ENCODE measurements around the gene OPTC.

OPTC gene

DNA sequence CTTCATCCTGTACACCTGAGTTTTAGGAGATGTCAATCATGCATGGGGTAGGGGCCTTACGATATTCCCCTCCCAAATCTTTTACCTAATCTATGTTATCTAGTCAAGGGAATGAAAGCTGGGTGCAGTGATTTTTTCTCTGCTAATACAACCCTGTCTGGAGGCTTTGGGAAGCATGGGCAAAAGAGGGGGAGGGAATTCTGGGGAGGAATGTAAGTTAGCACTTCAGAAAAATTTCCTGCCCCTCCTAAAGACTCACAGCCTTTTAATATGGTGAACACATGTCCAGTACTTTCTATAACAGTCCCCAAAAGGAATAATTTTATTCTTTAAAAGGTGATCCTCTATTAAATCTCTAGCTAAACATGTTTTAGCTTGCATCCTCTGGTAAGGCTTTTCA is 44.0 kb upstream of the OPTC start:
- H3K79me2 ChIP-seq = no peaks in the 10 kb centered on the region
- TF ChIP-seq CTCF (IDR thresholded peaks at IDR 0.05) = no peak
- H3K27me3 ChIP-seq (ENCODE audit: control insufficient read depth, insufficient read depth, low read length) = no peaks in the 10 kb centered on the region
- H3K4me1 ChIP-seq = no peaks in the 10 kb centered on the region
- no peak overlapping the region for H3K4me2 ChIP-seq (ENCODE audit: low read length)
- no peak overlapping the region for H3K4me3 ChIP-seq (ENCODE audit: low read depth, low read length)
- H3K36me3 ChIP-seq (ENCODE audit: control insufficient read depth, insufficient read depth, low read length) = no peaks in the 10 kb centered on the region
- H3K9ac ChIP-seq = no peak overlapping the region
- H3K27ac ChIP-seq = no peak overlapping the region
- no peaks in the 10 kb centered on the region for H3K9me3 ChIP-seq (ENCODE audit: control insufficient read depth, low read length)
- no peak overlapping the region for H2AFZ ChIP-seq

DNA sequence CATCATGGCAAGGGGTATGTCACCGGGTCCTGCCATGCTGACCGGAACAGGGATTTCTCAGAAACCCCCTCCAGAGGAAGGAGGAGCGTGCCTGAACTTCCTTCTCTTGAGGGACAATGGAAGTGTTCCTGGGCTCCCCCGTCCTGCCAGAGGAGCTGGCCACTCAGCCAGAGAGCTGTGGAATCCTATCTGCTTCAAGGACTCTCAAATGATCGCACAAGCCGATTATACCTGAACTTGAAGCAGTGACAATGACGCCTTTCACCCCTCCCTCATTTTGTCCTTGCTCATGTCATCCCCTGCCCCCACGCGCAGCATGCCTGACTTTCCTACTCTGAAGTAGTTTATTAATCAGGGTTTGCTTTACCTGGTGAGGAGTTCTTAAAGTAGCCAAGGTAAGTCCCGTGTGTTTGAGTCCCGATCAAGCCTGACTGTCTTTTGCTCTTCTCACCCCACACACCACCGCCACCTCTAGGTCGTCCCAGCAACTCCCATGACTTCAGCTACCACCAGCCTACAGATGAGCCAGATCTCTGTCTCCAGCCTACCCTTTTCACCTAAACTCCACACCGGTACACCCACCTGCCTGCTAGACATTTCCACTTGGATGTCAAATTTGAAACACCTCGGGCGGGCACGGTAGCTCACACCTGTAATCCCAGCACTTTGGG is 43.3 kb upstream of the OPTC start:
- no peak overlapping the region for H3K27ac ChIP-seq
- H3K79me2 ChIP-seq = no peaks in the 10 kb centered on the region

DNA sequence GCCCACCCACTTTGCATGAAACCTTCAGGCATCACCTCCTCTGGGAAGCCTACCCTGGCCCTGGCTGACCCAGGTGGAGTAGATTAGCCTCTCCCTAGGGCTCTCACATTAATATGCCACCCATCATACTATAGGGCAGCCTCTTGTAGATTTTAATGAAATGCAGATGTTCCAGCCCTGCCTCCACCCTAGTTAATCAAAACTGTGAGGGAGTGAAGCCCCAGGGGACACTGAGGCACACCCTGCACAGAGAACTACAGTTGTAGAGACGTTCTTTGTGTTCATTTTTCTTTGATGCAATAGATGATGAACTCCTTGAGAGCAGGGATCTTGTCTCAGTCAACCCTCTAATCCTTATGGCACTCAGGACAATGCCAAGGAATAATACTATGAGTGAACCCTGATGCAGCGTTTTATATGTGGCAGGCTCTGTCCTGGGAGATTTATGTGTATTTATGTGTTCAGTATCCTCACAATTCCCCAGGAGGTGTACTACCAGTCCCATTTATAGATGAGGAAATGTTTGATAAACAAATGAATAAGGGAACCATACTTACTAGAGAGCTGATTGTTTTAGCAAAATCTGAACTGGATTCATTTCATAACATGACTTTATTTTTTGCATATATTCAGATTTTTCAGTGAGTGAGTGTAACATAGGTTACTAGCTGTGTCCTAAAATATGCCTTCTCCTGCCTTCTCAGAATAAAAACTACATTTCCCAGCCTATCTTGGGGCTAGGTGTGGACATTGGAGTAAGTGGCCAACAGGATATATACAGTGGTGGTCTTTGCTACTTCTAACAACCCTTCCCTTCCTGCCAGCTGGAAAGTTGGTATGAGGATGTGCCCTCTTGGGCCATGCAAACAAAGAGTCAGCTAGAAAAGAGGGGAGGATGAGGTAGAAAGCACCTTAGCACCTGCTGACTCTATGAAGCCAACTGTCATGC is 41.8 kb upstream of the OPTC start:
- H3K9ac ChIP-seq = no peak overlapping the region
- H3K27me3 ChIP-seq (ENCODE audit: control insufficient read depth, insufficient read depth, low read length) = no peaks in the 10 kb centered on the region
- H3K27ac ChIP-seq = no peak overlapping the region
- TF ChIP-seq CTCF (IDR thresholded peaks at IDR 0.05) = no peak
- H3K36me3 ChIP-seq (ENCODE audit: control insufficient read depth, insufficient read depth, low read length) = no peaks in the 10 kb centered on the region
- no peaks in the 10 kb centered on the region for H3K4me1 ChIP-seq
- no peak overlapping the region for H2AFZ ChIP-seq
- no peak overlapping the region for H3K4me3 ChIP-seq (ENCODE audit: low read depth, low read length)
- no peaks in the 10 kb centered on the region for H3K9me3 ChIP-seq (ENCODE audit: control insufficient read depth, low read length)
- H3K79me2 ChIP-seq = no peaks in the 10 kb centered on the region
- H3K4me2 ChIP-seq (ENCODE audit: low read length) = no peak overlapping the region

More for the DNA sequence above, 43.3 kb upstream of the OPTC start:
- no peak overlapping the region for H2AFZ ChIP-seq
- H3K4me2 ChIP-seq (ENCODE audit: low read length) = no peak overlapping the region
- no peak overlapping the region for H3K4me3 ChIP-seq (ENCODE audit: low read depth, low read length)
- H3K9ac ChIP-seq = no peak overlapping the region
- no peaks in the 10 kb centered on the region for H3K4me1 ChIP-seq
- TF ChIP-seq CTCF (IDR thresholded peaks at IDR 0.05) = no peak
- H3K27me3 ChIP-seq (ENCODE audit: control insufficient read depth, insufficient read depth, low read length) = no peaks in the 10 kb centered on the region
- no peaks in the 10 kb centered on the region for H3K9me3 ChIP-seq (ENCODE audit: control insufficient read depth, low read length)
- H3K36me3 ChIP-seq (ENCODE audit: control insufficient read depth, insufficient read depth, low read length) = no peaks in the 10 kb centered on the region

GRCh38 chr1:203453016-203453415 is 40.9 kb upstream of the OPTC start:
- Histone ChIP-seq H3K9me3 (ENCODE audit: control insufficient read depth, low read length) (no peaks in the 10 kb centered on the region), H3K4me3 (ENCODE audit: low read depth, low read length) (no peak overlapping the region), H3K27ac (no peak overlapping the region), H3K27me3 (ENCODE audit: control insufficient read depth, insufficient read depth, low read length) (no peaks in the 10 kb centered on the region), H3K4me2 (ENCODE audit: low read length) (no peak overlapping the region), H3K9ac (no peak overlapping the region), H2AFZ (no peak overlapping the region), H3K36me3 (ENCODE audit: control insufficient read depth, insufficient read depth, low read length) (no peaks in the 10 kb centered on the region), H3K4me1 (no peaks in the 10 kb centered on the region), H3K79me2 (no peaks in the 10 kb centered on the region)
- no peak for TF ChIP-seq CTCF (IDR thresholded peaks at IDR 0.05)
